Heart right ventricle (tissue), 16 donors: ENCODE data around the gene TIMM17A. TPM values are rescaled to one million over a fixed set of nuclear protein-coding genes. Genes with fewer than 3 reads are reported as not detected.

Experiments
- ATAC-seq, 8 donors: fragments of 200-7000 bp; cut with Tn5 transposase; one replicate each; pipeline ENCODE4 v1.9.1; 2020; ENCODE audit warnings: mild to moderate bottlenecking in 8 of 8, moderate library complexity in 8 of 8, moderate number of reproducible peaks in 1 of 8
- DNase-seq, 2 donors: peaks; one replicate each; pipeline ENCODE4 v3.0.0-alpha.2; 2020
- H3K27ac ChIP-seq, 10 donors: fragments of 200-600 bp; sonication (generic) in 2 of 10; one replicate each; pipeline versions ENCODE4 v1.5.0 to v1.8.0; 2020 to 2022; ENCODE audit warnings: mild to moderate bottlenecking in 3 of 10
- H3K27me3 ChIP-seq, 7 donors: fragments of 200-600 bp; one replicate each; pipeline ENCODE4 v1.8.0; 2021 to 2022; ENCODE audit warnings: mild to moderate bottlenecking in 2 of 7
- H3K36me3 ChIP-seq, 9 donors: fragments of 200-600 bp; sonication (generic) in 1 of 9; one replicate each; pipeline versions ENCODE4 v1.5.0 to v1.8.0; 2020 to 2022; ENCODE audit warnings: mild to moderate bottlenecking in 2 of 9
- H3K4me1 ChIP-seq, 9 donors: fragments of 200-600 bp; sonication (generic) in 1 of 9; one replicate each; pipeline versions ENCODE4 v1.5.0 to v1.8.0; 2020 to 2022; ENCODE audit warnings: mild to moderate bottlenecking in 4 of 9
- H3K4me3 ChIP-seq, 10 donors: fragments of 200-600 bp; sonication (generic) in 2 of 10; one replicate each; pipeline versions ENCODE4 v1.5.0 to v1.8.0; 2020 to 2022; ENCODE audit warnings: mild to moderate bottlenecking in 7 of 10, moderate library complexity in 2 of 10
- H3K9me3 ChIP-seq, 11 donors: fragments of 200-600 bp in 10 of 11; sonication (generic) in 2 of 11; one replicate each; pipeline versions ENCODE4 v1.5.0 to v1.8.0; 2013 to 2022; ENCODE audit warnings: mild to moderate bottlenecking in 2 of 11, control low read depth in 1 of 11, moderate library complexity in 1 of 11
- WGBS, 2 donors: extraction: QIAGEN DNeasy Blood & Tissue Kit; methylation state at CpG; one replicate each; pipeline ENCODE4 v1.1.7; 2013; ENCODE audit warnings: inconsistent platforms in 1 of 2; 5-methylcytosine and 5-hydroxymethylcytosine counted together
- intact Hi-C, 10 donors: fragments of 100-400 bp; cut with DNase I; formaldehyde crosslinking; loops; one replicate each; pipeline versions ENCODE4 v1.11.1 to v1.14.2; 2022
- polyA plus RNA-seq, 2 donors: library from polyadenylated mRNA; stranded (reverse); fragments of 200-250 nt; gene quantifications; one replicate each; pipeline ENCODE4 v1.2.3, GENCODE V29; 2013
- total RNA-seq, 10 donors: library from RNA; stranded (reverse); fragmentation: NEBNext Ultra II Directional in 3 of 10; extraction: Animal tissue kit (Norgen Biotek cat#: 25700) in 3 of 10; gene quantifications; one replicate each; pipeline versions ENCODE4 v1.2.1 to v1.2.4, GENCODE V29; 2021 to 2023
- TF ChIP-seq, protein P1 (sequence below), 9 donors: fragments of 200-600 bp; sonication (generic) in 2 of 9; IDR thresholded peaks; one replicate each; pipeline versions ENCODE4 v1.5.0 to v1.8.0; 2021 to 2022; ENCODE audit warnings: antibody characterized with exemption in 9 of 9, mild to moderate bottlenecking in 5 of 9, moderate library complexity in 1 of 9
- donor health status: Arrhythmogenic right ventricular cardiomyopathy.
- donor health status: ischemic (EF 13 %, LVEDD 7.1; RV severe dilation, severe dysfunction).
- donor health status: healthy with polysubstance abuse.
- donor health status: DM: no; HTN: yes; CAD: no.
- donor health status: DM: no; HTN: no; CAD: no.
- donor health status: ischemic (EF 25% LVEDD 6.9; RV normal size, moderate dysfunction).
- donor health status: ischemic (EF 25% LVEDD 5.7; RV mildly dilated, moderate dysfunction).
- donor health status: healthy.
- donor health status: DM: yes; HTN: yes; CAD: no.
- donor health status: Ischemic cardiomyopathy.
- donor health status: ischemic (EF 35%, LVEDD 5.7; RV mildly dilated, moderate dysfunction).
- donor health status: nonischemic (EF 11% LVEDD 7.7; RV severe dilation, severe dysfunction).
- donor health status: DM: yes; HTN: yes; CAD: no.
- donor health status: PGD.
- donor health status: ischemic (EF 29% LVEDD 5.4; RV normal size, mild dysfunction).
- donor health status: nonischemic (EF 23%, LVEDD 6.1; RV moderate dilation, normal function).

Gene TIMM17A
- total and polyA plus RNA-seq, 12 donors: 49.7 to 113 (median 88.9) TPM

DNA sequence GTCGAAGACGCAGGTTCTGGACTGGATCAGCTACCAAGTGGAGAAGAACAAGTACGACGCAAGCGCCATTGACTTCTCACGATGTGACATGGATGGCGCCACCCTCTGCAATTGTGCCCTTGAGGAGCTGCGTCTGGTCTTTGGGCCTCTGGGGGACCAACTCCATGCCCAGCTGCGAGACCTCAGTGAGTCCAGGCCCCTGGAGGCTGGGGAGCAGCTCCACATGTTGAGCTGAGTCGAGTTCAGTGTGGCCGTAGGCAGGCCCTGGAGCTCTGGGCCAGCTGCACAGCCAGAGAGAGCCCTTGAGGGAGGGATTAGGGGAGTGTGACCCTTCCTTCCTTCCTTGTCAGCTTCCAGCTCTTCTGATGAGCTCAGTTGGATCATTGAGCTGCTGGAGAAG is 56.7 kb downstream of the TIMM17A start:
- TF ChIP-seq, protein P1, sequence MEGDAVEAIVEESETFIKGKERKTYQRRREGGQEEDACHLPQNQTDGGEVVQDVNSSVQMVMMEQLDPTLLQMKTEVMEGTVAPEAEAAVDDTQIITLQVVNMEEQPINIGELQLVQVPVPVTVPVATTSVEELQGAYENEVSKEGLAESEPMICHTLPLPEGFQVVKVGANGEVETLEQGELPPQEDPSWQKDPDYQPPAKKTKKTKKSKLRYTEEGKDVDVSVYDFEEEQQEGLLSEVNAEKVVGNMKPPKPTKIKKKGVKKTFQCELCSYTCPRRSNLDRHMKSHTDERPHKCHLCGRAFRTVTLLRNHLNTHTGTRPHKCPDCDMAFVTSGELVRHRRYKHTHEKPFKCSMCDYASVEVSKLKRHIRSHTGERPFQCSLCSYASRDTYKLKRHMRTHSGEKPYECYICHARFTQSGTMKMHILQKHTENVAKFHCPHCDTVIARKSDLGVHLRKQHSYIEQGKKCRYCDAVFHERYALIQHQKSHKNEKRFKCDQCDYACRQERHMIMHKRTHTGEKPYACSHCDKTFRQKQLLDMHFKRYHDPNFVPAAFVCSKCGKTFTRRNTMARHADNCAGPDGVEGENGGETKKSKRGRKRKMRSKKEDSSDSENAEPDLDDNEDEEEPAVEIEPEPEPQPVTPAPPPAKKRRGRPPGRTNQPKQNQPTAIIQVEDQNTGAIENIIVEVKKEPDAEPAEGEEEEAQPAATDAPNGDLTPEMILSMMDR (IDR thresholded peaks at IDR 0.05): no peak
- Histone ChIP-seq H3K27ac (no peak overlapping the region), H3K36me3 (peaks cover 0 to 20% (median 0%) of the 10 kb centered on the region in 9 donors), H3K4me1 (peaks cover 0 to 17% (median 5%) of the 10 kb centered on the region in 9 donors), H3K4me3 (peak overlapping the region in 1 of 10 donors; percentile 26), H3K27me3 (no peaks in the 10 kb centered on the region), H3K9me3 (no peaks in the 10 kb centered on the region)
- ATAC-seq (no peak), DNase-seq (no peak)
- 92% methylated on average over 11 of the region's 11 CpGs for WGBS, 2 donors
- intact Hi-C loops: loop anchor here in 2 of 10 donors (2.0 kb wide), 1 partner anchor 107 kb away; no protein-coding TSS in a partner anchor

DNA sequence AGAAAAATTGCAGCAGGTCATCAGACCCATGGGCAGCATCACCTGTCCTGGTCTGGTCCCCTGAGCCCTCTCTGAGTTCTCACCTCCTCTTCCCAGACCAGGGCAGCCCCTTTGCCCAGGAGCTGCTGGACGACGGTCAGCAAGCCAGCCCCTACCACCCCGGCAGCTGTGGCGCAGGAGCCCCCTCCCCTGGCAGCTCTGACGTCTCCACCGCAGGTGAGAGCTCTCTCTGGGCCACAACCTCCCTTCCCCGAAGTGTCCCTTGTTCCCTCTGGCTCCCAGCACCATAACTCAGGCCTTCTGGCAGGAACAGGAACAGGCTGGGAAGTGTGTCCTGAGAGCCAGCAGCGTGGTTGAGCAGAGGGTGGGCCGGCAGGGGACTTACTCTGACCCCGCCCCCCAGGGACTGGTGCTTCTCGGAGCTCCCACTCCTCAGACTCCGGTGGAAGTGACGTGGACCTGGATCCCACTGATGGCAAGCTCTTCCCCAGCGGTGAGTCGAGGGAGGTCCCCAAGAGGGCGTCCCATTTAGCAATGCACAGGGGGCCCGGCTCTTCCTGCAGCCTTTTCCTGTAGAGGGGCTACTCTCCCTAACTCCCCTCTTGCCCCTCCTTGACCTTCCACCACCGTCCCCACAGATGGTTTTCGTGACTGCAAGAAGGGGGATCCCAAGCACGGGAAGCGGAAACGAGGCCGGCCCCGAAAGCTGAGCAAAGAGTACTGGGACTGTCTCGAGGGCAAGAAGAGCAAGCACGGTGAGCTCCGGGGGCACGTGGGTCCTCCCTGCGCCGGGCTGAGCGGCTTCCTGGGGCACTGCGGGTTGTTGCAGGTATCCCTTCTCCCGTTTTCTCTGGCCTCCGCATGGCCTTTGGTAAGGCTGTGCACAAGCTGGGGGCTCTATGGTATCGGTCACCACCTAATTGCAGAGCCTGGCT is 57.5 kb downstream of the TIMM17A start:
- Histone ChIP-seq H3K9me3 (no peaks in the 10 kb centered on the region), H3K4me1 (peaks cover 0 to 14% (median 5%) of the 10 kb centered on the region in 9 donors), H3K27ac (no peak overlapping the region), H3K27me3 (peaks cover 0 to 4% (median 0%) of the 10 kb centered on the region in 7 donors), H3K4me3 (no peak overlapping the region), H3K36me3 (peaks cover 0 to 11% (median 0%) of the 10 kb centered on the region in 9 donors)
- intact Hi-C loops: no loop called here
- WGBS, 2 donors: 85 to 86% methylated on average over 35 of the region's 35 CpGs
- TF ChIP-seq, protein P1 (IDR thresholded peaks at IDR 0.05): no peak
- DNase-seq (no peak), ATAC-seq (no peak)

DNA sequence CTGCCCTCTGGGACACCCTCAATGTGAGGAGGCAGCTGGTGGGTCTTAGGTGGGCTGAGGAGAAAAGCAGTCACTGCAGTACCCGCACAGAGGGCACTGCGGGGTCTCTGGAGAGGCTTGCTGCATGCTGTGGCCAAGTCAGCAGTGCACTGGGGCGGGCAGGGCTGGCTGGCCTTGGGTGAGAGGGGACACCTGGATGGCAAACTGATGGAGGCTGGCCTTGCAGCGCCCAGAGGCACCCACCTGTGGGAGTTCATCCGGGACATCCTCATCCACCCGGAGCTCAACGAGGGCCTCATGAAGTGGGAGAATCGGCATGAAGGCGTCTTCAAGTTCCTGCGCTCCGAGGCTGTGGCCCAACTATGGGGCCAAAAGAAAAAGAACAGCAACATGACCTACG is 58.3 kb downstream of the TIMM17A start:
- H3K4me3 ChIP-seq: no peak overlapping the region
- no peak overlapping the region for H3K27ac ChIP-seq
- TF ChIP-seq, protein P1 (IDR thresholded peaks at IDR 0.05): no peak
- ATAC-seq: no peak
- peaks cover 0 to 18% (median 7%) of the 10 kb centered on the region in 9 donors for H3K4me1 ChIP-seq
- H3K9me3 ChIP-seq: no peaks in the 10 kb centered on the region
- intact Hi-C loops: no loop called here
- 95 to 97% methylated on average over 12 of the region's 12 CpGs for WGBS, 2 donors
- H3K27me3 ChIP-seq: peaks cover 0 to 10% (median 0%) of the 10 kb centered on the region in 7 donors
- H3K36me3 ChIP-seq: peaks cover 0 to 6% (median 0%) of the 10 kb centered on the region in 9 donors
- no peak for DNase-seq

DNA sequence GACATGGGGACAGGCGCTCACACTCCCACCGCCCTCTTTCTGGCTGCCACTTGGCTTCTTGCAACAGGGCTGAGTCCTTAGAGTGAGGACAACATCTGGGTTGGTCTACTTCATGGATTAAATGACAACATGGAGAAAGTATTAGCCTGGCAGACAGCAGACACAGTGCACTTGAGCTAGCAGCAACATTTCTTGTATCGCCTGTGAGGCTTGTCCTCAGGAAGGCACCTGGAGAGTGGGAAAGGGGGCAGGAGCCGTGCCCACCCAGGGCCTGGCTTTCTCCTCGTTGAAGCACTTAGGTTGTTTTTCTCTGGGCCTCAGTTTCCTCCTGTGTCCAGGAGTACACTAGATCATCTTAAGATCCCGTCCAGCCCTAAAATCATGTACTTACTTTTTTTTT is 58.8 kb downstream of the TIMM17A start:
- 91 to 95% methylated on average over 6 of the region's 6 CpGs for WGBS, 2 donors
- intact Hi-C loops: no loop called here
- no peak overlapping the region for H3K27ac ChIP-seq
- peaks cover 0 to 10% (median 0%) of the 10 kb centered on the region in 7 donors for H3K27me3 ChIP-seq
- peaks cover 0 to 6% (median 0%) of the 10 kb centered on the region in 9 donors for H3K36me3 ChIP-seq
- DNase-seq: no peak
- no peak overlapping the region for H3K4me3 ChIP-seq
- TF ChIP-seq, protein P1 (IDR thresholded peaks at IDR 0.05): no peak
- H3K9me3 ChIP-seq: no peaks in the 10 kb centered on the region
- ATAC-seq: no peak
- peaks cover 0 to 18% (median 7%) of the 10 kb centered on the region in 9 donors for H3K4me1 ChIP-seq
